ENCODE data around the gene IL1RAPL2.
"Not testable (repeated sequence)": the region's sequence is repeated elsewhere in the genome, so short reads cannot be mapped to it uniquely, and the experiment has no call there.

IL1RAPL2 gene

GRCh38 chrX:105189093-105189492 is 623.1 kb downstream of the IL1RAPL2 start:
- Histone ChIP-seq H3K36me3 (ENCODE audit: insufficient read depth, low read length) (no peaks in the 10 kb centered on the region), H3K4me1 (ENCODE audit: insufficient read depth, low read length) (no peaks in the 10 kb centered on the region), H3K4me3 (ENCODE audit: low read length) (no peak overlapping the region), H3K9me3 (ENCODE audit: low read length) (no peaks in the 10 kb centered on the region), H3K27me3 (ENCODE audit: insufficient read depth, low read length) (no peaks in the 10 kb centered on the region), H2AFZ (ENCODE audit: low read depth, low read length) (no peak overlapping the region)

GRCh38 chrX:105190252-105190853 is 624.4 kb downstream of the IL1RAPL2 start:
- Histone ChIP-seq H2AFZ (ENCODE audit: low read depth, low read length) (no peak overlapping the region), H3K4me1 (ENCODE audit: insufficient read depth, low read length) (no peaks in the 10 kb centered on the region), H3K4me3 (ENCODE audit: low read length) (no peak overlapping the region), H3K36me3 (ENCODE audit: insufficient read depth, low read length) (no peaks in the 10 kb centered on the region), H3K9me3 (ENCODE audit: low read length) (no peaks in the 10 kb centered on the region), H3K27me3 (ENCODE audit: insufficient read depth, low read length) (no peaks in the 10 kb centered on the region)

- H3K36me3 ChIP-seq (ENCODE audit: insufficient read depth, low read length), result no peaks in the 10 kb centered on the region
- H3K27me3 ChIP-seq (ENCODE audit: insufficient read depth, low read length), result no peaks in the 10 kb centered on the region
- no peaks in the 10 kb centered on the region for H3K9me3 ChIP-seq (ENCODE audit: low read length)
- no peak overlapping the region for H2AFZ ChIP-seq (ENCODE audit: low read depth, low read length)
- no peaks in the 10 kb centered on the region for H3K4me1 ChIP-seq (ENCODE audit: insufficient read depth, low read length)
- no peak overlapping the region for H3K4me3 ChIP-seq (ENCODE audit: low read length)
Measured at GRCh38 chrX:105191878-105192277, 625.9 kb downstream of the IL1RAPL2 start.

GRCh38 chrX:105209406-105209805 is 643.4 kb downstream of the IL1RAPL2 start:
- no peaks in the 10 kb centered on the region for H3K4me1 ChIP-seq (ENCODE audit: insufficient read depth, low read length)
- H3K4me3 ChIP-seq (ENCODE audit: low read length), result no peak overlapping the region
- H2AFZ ChIP-seq (ENCODE audit: low read depth, low read length), result no peak overlapping the region
- no peaks in the 10 kb centered on the region for H3K36me3 ChIP-seq (ENCODE audit: insufficient read depth, low read length)
- H3K9me3 ChIP-seq (ENCODE audit: low read length), result no peaks in the 10 kb centered on the region
- no peaks in the 10 kb centered on the region for H3K27me3 ChIP-seq (ENCODE audit: insufficient read depth, low read length)

GRCh38 chrX:105210258-105210657 is 644.3 kb downstream of the IL1RAPL2 start:
- no peaks in the 10 kb centered on the region for H3K27me3 ChIP-seq (ENCODE audit: insufficient read depth, low read length)
- H2AFZ ChIP-seq (ENCODE audit: low read depth, low read length), result no peak overlapping the region
- H3K36me3 ChIP-seq (ENCODE audit: insufficient read depth, low read length), result no peaks in the 10 kb centered on the region
- no peaks in the 10 kb centered on the region for H3K9me3 ChIP-seq (ENCODE audit: low read length)
- no peak overlapping the region for H3K4me3 ChIP-seq (ENCODE audit: low read length)
- H3K4me1 ChIP-seq (ENCODE audit: insufficient read depth, low read length), result no peaks in the 10 kb centered on the region

- H3K36me3 ChIP-seq (ENCODE audit: insufficient read depth, low read length), result no peaks in the 10 kb centered on the region
- no peaks in the 10 kb centered on the region for H3K9me3 ChIP-seq (ENCODE audit: low read length)
- no peak overlapping the region for H2AFZ ChIP-seq (ENCODE audit: low read depth, low read length)
- H3K4me1 ChIP-seq (ENCODE audit: insufficient read depth, low read length), result no peaks in the 10 kb centered on the region
- H3K27me3 ChIP-seq (ENCODE audit: insufficient read depth, low read length), result no peaks in the 10 kb centered on the region
- H3K4me3 ChIP-seq (ENCODE audit: low read length), result no peak overlapping the region
Measured at GRCh38 chrX:105211066-105211575, 645.1 kb downstream of the IL1RAPL2 start.

- Histone ChIP-seq H3K36me3 (ENCODE audit: insufficient read depth, low read length) (no peaks in the 10 kb centered on the region), H3K4me1 (ENCODE audit: insufficient read depth, low read length) (no peaks in the 10 kb centered on the region), H3K4me3 (ENCODE audit: low read length) (no peak overlapping the region), H3K9me3 (ENCODE audit: low read length) (no peaks in the 10 kb centered on the region), H2AFZ (ENCODE audit: low read depth, low read length) (no peak overlapping the region), H3K27me3 (ENCODE audit: insufficient read depth, low read length) (no peaks in the 10 kb centered on the region)
Measured at GRCh38 chrX:105219454-105220401, 653.7 kb downstream of the IL1RAPL2 start.

- Histone ChIP-seq H3K9me3 (ENCODE audit: low read length) (no peaks in the 10 kb centered on the region), H3K36me3 (ENCODE audit: insufficient read depth, low read length) (no peaks in the 10 kb centered on the region), H3K4me3 (ENCODE audit: low read length) (no peak within 1 kb of the TSS), H2AFZ (ENCODE audit: low read depth, low read length) (no peak within 1 kb of the TSS), H3K4me1 (ENCODE audit: insufficient read depth, low read length) (no peaks in the 10 kb centered on the region), H3K27me3 (ENCODE audit: insufficient read depth, low read length) (no peaks in the 10 kb centered on the region)
Measured at GRCh38 chrX:105220636-105221035, 654.6 kb downstream of the IL1RAPL2 start, which contains the start of gene TEX13A. Gene TEX13A, minus strand, starts transcription at chrX:105220694. Its CDS starts 297 bp downstream, at chrX:105220397.

GRCh38 chrX:105221374-105221773 is 655.4 kb downstream of the IL1RAPL2 start:
- no peaks in the 10 kb centered on the region for H3K9me3 ChIP-seq (ENCODE audit: low read length)
- H3K27me3 ChIP-seq (ENCODE audit: insufficient read depth, low read length), result no peaks in the 10 kb centered on the region
- no peaks in the 10 kb centered on the region for H3K4me1 ChIP-seq (ENCODE audit: insufficient read depth, low read length)
- no peak overlapping the region for H2AFZ ChIP-seq (ENCODE audit: low read depth, low read length)
- no peaks in the 10 kb centered on the region for H3K36me3 ChIP-seq (ENCODE audit: insufficient read depth, low read length)
- H3K4me3 ChIP-seq (ENCODE audit: low read length), result no peak overlapping the region

- H2AFZ ChIP-seq (ENCODE audit: low read depth, low read length), result no peak overlapping the region
- no peaks in the 10 kb centered on the region for H3K27me3 ChIP-seq (ENCODE audit: insufficient read depth, low read length)
- H3K4me1 ChIP-seq (ENCODE audit: insufficient read depth, low read length), result no peaks in the 10 kb centered on the region
- no peak overlapping the region for H3K4me3 ChIP-seq (ENCODE audit: low read length)
- no peaks in the 10 kb centered on the region for H3K9me3 ChIP-seq (ENCODE audit: low read length)
- no peaks in the 10 kb centered on the region for H3K36me3 ChIP-seq (ENCODE audit: insufficient read depth, low read length)
Measured at GRCh38 chrX:105226499-105226898, 660.5 kb downstream of the IL1RAPL2 start.

GRCh38 chrX:105228602-105229001 is 662.6 kb downstream of the IL1RAPL2 start:
- Histone ChIP-seq H2AFZ (ENCODE audit: low read depth, low read length) (no peak overlapping the region), H3K9me3 (ENCODE audit: low read length) (no peaks in the 10 kb centered on the region), H3K4me1 (ENCODE audit: insufficient read depth, low read length) (no peaks in the 10 kb centered on the region), H3K4me3 (ENCODE audit: low read length) (no peak overlapping the region), H3K36me3 (ENCODE audit: insufficient read depth, low read length) (no peaks in the 10 kb centered on the region), H3K27me3 (ENCODE audit: insufficient read depth, low read length) (no peaks in the 10 kb centered on the region)

GRCh38 chrX:105229146-105229545 is 663.1 kb downstream of the IL1RAPL2 start:
- Histone ChIP-seq H3K9me3 (ENCODE audit: low read length) (no peaks in the 10 kb centered on the region), H3K4me3 (ENCODE audit: low read length) (no peak overlapping the region), H3K4me1 (ENCODE audit: insufficient read depth, low read length) (no peaks in the 10 kb centered on the region), H2AFZ (ENCODE audit: low read depth, low read length) (no peak overlapping the region), H3K27me3 (ENCODE audit: insufficient read depth, low read length) (no peaks in the 10 kb centered on the region), H3K36me3 (ENCODE audit: insufficient read depth, low read length) (no peaks in the 10 kb centered on the region)

- not testable (repeated sequence) for H2AFZ ChIP-seq (ENCODE audit: low read depth, low read length); H3K27me3 ChIP-seq (ENCODE audit: insufficient read depth, low read length); H3K9me3 ChIP-seq (ENCODE audit: low read length); H3K36me3 ChIP-seq (ENCODE audit: insufficient read depth, low read length); H3K4me1 ChIP-seq (ENCODE audit: insufficient read depth, low read length); H3K4me3 ChIP-seq (ENCODE audit: low read length)
Measured at GRCh38 chrX:105237407-105237806, 671.4 kb downstream of the IL1RAPL2 start.

All from neuron (in vitro differentiated cells).